ENCODE measurements around the gene MTRR. TPM values are rescaled to one million over a fixed set of nuclear protein-coding genes. Genes with fewer than 3 reads are reported as not detected.

The MTRR gene
- polyA plus RNA-seq, 1 of the 3 experiments (the other 2 are of a cell fraction) = 18.4 TPM

DNA sequence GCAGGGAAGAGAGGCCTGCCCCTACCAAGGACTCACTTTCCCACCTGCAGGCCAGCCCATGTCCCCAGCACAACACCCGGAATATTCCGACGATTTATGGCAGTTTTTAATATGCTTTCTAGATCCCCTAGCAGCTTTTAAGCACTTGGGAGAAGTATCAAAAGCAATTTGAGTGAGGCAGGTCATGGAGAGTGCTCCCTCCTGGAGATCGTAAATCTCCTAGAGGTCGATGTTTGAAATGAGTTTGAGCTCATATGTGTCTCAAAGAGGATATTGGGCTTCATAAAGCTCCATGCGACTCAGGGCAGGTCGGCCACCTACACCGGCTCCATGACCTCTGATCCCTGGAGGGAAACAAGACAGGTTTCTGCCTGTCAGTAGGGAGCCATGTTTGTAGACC is 45.4 kb upstream of the MTRR start (continued):
- TF ChIP-seq, protein P1, sequence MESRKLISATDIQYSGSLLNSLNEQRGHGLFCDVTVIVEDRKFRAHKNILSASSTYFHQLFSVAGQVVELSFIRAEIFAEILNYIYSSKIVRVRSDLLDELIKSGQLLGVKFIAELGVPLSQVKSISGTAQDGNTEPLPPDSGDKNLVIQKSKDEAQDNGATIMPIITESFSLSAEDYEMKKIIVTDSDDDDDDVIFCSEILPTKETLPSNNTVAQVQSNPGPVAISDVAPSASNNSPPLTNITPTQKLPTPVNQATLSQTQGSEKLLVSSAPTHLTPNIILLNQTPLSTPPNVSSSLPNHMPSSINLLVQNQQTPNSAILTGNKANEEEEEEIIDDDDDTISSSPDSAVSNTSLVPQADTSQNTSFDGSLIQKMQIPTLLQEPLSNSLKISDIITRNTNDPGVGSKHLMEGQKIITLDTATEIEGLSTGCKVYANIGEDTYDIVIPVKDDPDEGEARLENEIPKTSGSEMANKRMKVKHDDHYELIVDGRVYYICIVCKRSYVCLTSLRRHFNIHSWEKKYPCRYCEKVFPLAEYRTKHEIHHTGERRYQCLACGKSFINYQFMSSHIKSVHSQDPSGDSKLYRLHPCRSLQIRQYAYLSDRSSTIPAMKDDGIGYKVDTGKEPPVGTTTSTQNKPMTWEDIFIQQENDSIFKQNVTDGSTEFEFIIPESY (IDR thresholded peaks at IDR 0.05; ENCODE audit: borderline replicate concordance, low read depth) = no peak
- TF ChIP-seq TAF1 (IDR thresholded peaks at IDR 0.05; ENCODE audit: borderline replicate concordance, low read depth, low read length) = no peak

GRCh38 chr5:7824995-7825394 is 44.0 kb upstream of the MTRR start:
- H3K9ac ChIP-seq = no peak overlapping the region
- H3K9me3 ChIP-seq = no peaks in the 10 kb centered on the region
- no peak overlapping the region for H2AFZ ChIP-seq (ENCODE audit: low read depth)
- H3K27me3 ChIP-seq (ENCODE audit: insufficient read depth) = peaks cover 43% of the 10 kb centered on the region; the same call in 1 of the 2 replicates
- H3K4me3 ChIP-seq (ENCODE audit: low read depth in 2 of 2, low read length in 1 of 2) = no peak overlapping the region
- H3K4me1 ChIP-seq (ENCODE audit: control insufficient read depth in 1 of 2, insufficient read depth in 2 of 2, low read depth in 1 of 2, low read length in 1 of 2) = peaks cover 0 to 2% of the 10 kb centered on the region in 2 experiments; a peak in 1 of 4 replicates
- TF ChIP-seq RXRA (IDR thresholded peaks at IDR 0.05; ENCODE audit: borderline replicate concordance, low read depth) (no peak), TCF12 (IDR thresholded peaks at IDR 0.05) (no peak), REST (IDR thresholded peaks at IDR 0.05; ENCODE audit: low read depth, low read length) (no peak), EZH2phosphoT487 (IDR thresholded peaks at IDR 0.05; ENCODE audit: borderline replicate concordance, low read depth) (no peak), GABPA (IDR thresholded peaks at IDR 0.05; ENCODE audit: low read depth) (no peak), NFIC (IDR thresholded peaks at IDR 0.05; ENCODE audit: borderline replicate concordance) (no peak), MXI1 (IDR thresholded peaks at IDR 0.05; ENCODE audit: low read depth, low read length) (no peak), TAF1 (IDR thresholded peaks at IDR 0.05; ENCODE audit: borderline replicate concordance, low read depth, low read length) (no peak)
- TF ChIP-seq, protein P2, sequence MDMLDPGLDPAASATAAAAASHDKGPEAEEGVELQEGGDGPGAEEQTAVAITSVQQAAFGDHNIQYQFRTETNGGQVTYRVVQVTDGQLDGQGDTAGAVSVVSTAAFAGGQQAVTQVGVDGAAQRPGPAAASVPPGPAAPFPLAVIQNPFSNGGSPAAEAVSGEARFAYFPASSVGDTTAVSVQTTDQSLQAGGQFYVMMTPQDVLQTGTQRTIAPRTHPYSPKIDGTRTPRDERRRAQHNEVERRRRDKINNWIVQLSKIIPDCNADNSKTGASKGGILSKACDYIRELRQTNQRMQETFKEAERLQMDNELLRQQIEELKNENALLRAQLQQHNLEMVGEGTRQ (IDR thresholded peaks at IDR 0.05; ENCODE audit: borderline replicate concordance, low read depth, low read length) = no peak
- TF ChIP-seq, protein P3, sequence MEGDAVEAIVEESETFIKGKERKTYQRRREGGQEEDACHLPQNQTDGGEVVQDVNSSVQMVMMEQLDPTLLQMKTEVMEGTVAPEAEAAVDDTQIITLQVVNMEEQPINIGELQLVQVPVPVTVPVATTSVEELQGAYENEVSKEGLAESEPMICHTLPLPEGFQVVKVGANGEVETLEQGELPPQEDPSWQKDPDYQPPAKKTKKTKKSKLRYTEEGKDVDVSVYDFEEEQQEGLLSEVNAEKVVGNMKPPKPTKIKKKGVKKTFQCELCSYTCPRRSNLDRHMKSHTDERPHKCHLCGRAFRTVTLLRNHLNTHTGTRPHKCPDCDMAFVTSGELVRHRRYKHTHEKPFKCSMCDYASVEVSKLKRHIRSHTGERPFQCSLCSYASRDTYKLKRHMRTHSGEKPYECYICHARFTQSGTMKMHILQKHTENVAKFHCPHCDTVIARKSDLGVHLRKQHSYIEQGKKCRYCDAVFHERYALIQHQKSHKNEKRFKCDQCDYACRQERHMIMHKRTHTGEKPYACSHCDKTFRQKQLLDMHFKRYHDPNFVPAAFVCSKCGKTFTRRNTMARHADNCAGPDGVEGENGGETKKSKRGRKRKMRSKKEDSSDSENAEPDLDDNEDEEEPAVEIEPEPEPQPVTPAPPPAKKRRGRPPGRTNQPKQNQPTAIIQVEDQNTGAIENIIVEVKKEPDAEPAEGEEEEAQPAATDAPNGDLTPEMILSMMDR (IDR thresholded peaks at IDR 0.05) = no peak
- TF ChIP-seq, protein P1 (IDR thresholded peaks at IDR 0.05; ENCODE audit: borderline replicate concordance, low read depth) = no peak
- ChIA-PET CTCF (interaction anchor here (1.5 to 1.6 kb wide), 2 partner anchors 9 to 33 kb away, joined by 4 to 8 read pairs; no protein-coding TSS in a partner anchor), POLR2A (no interaction called here)
- H4K20me1 ChIP-seq (ENCODE audit: insufficient read depth) = no peaks in the 10 kb centered on the region
- no peak overlapping the region for H3K4me2 ChIP-seq
- H3K79me2 ChIP-seq (ENCODE audit: insufficient read depth) = no peaks in the 10 kb centered on the region
- no peaks in the 10 kb centered on the region for H3K9me2 ChIP-seq
- no peaks in the 10 kb centered on the region for H3F3A ChIP-seq (replicated peaks; ENCODE audit: insufficient read depth)
- H3K27ac ChIP-seq (ENCODE audit: low read depth in 2 of 2, low read length in 1 of 2) = no peak overlapping the region
- WGBS (ENCODE audit: low lambda C conversion rate) = 35% methylated on average over 16 of the region's 18 CpGs
- no peaks in the 10 kb centered on the region for H3K36me3 ChIP-seq (replicated peaks in 1 of 2; ENCODE audit: control insufficient read depth in 1 of 2, insufficient read depth in 2 of 2, low read length in 1 of 2)
- DNase-seq = no peak
